HG02610 (cell line): ENCODE measurements around the gene SLC25A26.

ENCODE experiments used
- ATAC-seq: cut with Tn5 transposase; IDR thresholded peaks from one replicate; pipeline ENCODE4 v1.9.1; 2021; ENCODE audit warnings: mild to moderate bottlenecking, moderate library complexity; ENCODE audit not compliant: unreplicated experiment

The SLC25A26 gene, protein sequence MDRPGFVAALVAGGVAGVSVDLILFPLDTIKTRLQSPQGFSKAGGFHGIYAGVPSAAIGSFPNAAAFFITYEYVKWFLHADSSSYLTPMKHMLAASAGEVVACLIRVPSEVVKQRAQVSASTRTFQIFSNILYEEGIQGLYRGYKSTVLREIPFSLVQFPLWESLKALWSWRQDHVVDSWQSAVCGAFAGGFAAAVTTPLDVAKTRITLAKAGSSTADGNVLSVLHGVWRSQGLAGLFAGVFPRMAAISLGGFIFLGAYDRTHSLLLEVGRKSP

DNA sequence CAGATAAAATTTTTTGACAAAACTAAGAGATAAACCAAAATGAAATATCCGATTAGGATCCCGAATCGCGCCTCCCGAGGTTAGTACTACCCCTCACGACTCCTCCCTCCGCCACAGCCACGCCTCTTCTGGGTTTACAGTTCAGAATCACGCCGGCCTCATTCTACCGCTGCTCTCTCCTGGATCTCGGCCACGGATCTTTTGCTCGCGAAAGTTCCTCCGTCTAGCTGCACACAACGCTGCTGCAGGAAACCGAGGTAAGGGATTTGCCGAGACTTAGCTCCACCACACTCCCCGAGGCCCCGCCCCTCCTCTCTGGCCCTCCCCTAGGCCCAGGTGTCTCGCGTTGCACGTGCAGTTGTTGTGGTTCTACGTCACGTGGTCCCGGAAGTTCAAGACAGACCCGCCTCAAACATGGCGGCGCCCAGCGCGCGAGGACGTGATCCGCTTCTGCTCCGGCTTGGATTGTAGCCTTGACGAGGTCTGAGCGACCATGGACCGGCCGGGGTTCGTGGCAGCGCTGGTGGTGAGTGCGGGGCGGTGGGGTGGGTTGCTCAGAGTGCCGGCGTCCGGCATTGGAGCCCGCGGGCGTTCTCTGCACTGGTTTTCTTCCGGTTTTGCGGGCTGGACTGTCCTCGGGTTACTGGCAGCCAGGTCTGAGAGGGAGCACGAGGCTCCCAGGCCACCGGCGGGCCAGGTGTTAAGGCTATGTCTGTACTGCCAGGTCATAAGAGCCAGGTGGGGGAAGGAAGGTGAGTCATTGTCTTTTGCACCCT, at the start of gene SLC25A26:
Gene SLC25A26, plus strand, starts transcription at position 400 of the 776 bp plus-strand sequence. Its CDS starts 94 bp downstream, at position 494.
- ATAC-seq = peak; percentile 99

DNA sequence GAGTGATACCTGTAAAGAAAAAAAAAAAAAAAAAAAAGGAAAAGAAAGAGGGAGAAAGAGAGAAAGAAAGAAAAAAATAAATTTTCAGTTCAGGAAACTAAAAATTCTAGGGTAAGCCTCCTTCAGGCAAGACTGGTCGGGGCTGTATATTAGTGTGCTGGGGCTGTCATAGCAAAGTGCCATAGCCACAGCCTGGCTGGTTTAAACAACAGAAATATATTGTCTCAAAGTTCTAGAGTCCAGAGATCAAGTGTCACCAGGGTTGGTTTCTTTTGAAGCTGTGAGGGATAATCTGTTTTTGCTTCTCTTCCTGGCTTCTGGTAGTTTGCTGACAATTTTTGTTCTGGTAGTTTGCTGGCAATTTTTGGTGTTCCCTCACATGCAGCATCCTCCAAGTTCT, 48.4 kb upstream of the SLC25A26 start:
- ATAC-seq = no peak

DNA sequence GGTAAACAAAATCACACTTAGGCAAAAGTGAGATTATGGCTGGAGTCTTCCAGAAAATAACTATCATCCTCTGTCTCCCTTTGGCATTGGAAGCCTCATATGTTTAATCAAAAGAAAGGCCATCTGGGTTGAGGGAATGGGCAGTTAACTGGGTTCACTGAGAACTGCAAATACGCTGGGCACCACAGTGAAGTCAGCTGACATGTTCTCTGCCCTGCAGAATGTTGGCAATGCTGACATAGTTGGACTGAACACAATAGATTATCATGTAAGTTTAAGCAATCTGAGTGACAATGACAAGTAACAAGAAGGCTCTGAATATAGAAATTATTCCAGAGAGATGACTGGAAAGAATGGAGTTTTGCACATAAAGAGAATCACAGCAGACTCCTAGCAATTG, 43.8 kb upstream of the SLC25A26 start:
- no peak for ATAC-seq

DNA sequence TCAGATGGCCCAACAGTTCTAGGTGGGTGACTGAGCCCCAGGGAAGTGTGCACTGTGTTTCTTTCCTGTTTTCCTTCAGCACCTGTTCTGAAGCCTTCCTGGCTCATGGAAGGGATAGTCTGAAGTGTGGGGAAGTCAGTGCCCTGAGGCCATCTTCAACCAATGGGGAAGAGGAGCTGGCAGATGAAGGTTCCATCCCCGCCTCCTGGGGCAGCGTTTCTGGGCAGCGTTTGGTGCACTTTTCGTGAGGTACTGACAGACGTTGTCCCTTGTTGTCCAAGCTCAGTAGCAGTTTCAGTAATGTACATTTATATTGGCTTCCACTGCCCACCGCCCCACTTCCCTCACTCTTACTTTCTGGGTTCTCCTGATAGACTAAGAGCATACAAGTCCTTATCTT, 42.6 kb upstream of the SLC25A26 start:
- no peak for ATAC-seq

DNA sequence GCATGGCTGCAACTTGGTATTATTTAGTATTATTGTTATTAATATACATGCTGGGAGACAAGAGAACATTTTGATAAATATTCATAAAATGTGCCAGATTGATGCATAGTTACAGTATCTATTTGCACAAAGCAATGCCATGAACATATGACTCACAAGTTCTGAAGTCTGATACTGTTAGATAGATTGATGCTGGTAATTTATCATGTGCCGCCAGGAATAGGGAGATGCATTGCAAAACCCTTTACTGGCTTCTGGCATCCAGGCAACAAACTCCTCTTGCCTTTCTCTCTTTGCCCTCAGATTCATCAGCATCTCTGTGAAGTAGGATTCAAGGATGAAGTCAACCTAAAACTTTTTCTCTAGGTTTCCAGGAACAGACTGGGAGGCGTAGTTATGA, 41.0 kb upstream of the SLC25A26 start:
- ATAC-seq = no peak

DNA sequence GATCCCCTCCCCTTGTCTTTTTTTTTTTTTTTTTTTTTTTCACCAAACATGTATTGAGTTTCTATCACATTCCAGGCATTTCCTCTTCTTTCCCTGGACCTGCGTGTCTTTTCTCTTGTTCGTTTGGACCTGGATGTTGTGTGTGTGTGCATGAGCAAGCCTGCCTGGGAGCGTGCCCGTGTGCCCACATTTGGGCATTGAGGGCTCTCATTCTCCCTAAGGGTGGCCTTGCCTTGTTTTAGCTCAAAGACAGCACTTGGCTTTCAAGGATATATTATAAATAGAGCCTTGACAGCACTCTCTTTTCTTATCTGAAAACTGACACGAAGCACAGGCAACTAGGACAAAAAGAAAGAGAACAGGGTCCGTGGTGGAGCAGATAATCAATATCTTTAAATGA, 39.0 kb upstream of the SLC25A26 start:
- ATAC-seq = no peak

DNA sequence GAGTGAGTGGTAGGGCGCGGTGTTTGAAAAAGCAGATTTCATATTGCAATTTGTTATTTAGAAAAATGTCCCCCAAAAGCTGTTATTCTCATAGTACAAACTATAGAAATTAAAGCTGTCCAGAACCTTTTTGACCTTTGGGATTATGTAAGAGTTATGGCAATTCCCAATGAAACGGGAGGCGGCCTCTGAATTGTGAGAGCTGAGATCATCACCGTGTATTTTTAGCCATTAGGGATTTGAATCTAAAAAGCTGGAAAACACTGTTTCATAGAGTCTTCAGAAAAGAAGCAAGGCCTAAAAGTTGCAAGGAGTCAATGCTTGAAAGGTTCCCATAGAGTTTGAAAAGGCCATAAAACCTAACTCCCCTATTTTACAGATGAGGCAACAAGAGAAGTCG, 38.6 kb upstream of the SLC25A26 start:
- ATAC-seq = no peak

DNA sequence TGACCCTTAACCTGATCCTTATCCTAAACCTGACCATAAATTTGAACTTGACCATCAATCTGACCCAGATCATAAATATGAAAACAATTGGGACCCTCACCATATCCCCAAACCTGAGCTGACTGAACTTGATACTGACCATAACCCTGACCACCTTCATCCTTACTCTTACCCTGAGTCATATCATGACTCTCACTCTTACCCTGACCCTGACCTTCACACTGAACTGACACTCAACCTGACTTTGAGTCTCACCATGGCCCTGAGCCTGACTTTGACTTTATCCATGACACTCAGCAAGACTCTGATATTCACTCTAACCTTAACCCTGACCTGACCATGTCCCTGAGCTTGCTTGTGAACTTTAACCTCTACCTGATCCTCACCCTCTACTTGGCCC, 34.3 kb upstream of the SLC25A26 start:
- no peak for ATAC-seq

DNA sequence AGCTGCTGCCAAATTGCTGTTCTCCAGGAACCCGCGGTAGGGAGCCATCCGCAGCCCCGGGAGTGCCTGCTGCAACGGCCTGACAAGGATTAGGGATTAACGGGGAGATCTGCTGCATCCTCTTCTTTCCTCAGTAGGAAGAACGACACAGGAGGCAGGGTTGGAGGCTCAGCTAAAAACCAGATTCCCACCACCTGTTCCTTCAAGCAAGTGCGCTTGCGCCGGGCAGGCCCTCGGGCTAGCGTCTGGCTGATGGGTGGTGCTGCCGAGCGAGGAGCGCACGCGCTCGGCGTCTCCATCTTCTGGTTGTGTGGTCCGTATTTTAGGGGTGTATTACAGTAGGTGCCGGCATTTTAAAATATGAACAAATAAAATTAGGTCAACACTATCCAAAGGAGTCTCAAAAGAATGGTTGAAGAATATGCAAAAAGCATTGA, 25.4 kb upstream of the SLC25A26 start:
- no peak for ATAC-seq

DNA sequence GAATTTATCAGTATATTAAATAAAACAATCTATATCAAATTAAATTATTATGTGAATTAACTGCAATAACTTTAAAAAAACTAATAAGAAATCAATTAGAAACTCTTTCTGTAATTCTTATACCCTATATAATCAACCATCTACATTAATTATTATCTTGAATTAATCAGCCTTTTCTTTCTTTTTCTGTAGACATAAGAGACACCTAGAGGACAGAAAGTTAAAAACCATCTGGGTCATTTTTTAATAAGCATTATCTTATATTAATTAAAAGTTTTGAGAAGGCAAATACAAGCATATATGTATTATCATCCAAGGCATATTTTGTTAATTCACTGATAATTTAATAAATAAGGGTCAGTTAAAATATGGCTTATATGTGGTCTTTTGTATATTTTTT, 24.2 kb upstream of the SLC25A26 start:
- no peak for ATAC-seq

DNA sequence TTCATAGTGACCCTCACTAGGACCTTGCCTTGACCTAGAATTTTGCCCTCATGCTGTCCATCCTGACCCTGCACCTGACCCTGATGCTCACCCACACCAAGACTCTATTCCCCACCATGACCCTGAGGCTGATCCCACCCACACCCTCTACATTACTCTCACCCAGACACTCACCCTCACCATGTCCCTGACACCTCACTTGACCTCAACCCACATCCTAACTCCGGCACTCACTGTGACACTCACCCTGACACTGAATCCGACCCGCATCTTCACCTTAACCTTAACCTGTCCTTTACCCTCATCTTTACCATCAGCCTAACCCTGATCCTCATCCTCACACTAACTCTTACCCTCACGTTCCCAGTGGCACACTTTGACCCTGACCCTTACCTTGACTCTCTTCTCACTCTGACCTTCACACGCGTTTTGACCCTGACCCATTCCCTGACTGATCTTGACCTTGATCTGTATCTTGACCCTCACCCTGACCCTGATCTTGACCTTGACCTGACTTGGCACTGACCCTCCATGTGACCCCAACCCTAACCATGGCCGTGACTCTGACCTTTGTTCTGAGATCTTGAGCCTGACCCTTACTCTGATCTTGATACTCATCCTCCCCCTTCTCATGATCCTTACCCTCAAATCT, 22.2 kb upstream of the SLC25A26 start:
- ATAC-seq = no peak

DNA sequence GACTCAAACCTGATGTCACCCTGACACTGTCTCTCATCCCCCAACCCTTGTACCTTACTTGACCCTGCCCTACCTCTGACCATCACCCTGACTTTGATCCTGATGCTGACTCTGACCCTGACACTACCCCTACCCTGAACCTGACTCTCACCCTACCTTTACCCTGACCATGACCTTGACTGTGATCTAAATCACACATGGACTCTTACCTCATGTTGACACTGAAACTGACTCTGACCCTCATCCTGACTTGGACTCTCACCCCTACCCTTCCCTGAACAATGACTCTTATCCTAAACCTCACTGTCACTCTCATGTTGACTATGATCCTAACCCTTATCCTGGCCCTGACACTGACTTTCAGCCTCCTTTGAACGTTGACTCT, 21.7 kb upstream of the SLC25A26 start:
- ATAC-seq = no peak

DNA sequence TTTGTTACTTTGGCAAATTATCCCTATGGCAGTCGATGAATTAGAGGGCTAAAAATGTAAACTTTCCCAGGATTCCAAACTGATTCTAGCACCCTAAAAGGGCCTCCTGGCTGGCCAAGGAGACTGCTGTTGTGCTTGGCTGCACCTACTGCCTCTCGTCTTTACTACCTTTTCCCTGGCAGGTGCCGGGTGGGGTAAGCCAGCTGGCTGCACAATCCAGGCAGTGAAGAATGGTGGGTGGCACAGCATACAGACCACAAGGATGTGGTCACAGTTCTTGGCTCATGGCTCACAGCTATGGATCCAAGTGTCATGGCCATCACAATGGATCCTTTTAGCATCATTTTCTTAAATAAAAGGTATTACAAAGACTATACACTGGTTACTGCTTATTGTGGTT, 20.7 kb upstream of the SLC25A26 start:
- ATAC-seq = no peak

DNA sequence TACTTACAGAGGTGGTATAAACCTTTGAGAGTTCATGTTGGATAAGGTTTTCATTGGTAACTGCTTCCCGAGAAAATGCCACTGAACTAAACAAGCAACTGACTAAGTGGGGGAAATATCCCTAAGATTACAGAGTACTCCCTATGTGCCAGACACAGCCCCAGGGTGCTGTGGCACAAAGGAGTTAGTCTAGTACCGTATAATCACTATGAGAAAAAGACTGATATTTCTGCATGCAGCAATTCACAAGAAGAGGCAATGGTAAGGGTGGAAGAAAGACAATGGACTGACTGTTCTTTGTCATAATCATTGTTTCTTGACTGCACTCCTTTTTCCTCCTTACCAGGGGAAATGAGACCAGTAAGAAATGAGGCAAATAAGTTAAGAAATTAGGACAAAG, 20.0 kb upstream of the SLC25A26 start:
- no peak for ATAC-seq

DNA sequence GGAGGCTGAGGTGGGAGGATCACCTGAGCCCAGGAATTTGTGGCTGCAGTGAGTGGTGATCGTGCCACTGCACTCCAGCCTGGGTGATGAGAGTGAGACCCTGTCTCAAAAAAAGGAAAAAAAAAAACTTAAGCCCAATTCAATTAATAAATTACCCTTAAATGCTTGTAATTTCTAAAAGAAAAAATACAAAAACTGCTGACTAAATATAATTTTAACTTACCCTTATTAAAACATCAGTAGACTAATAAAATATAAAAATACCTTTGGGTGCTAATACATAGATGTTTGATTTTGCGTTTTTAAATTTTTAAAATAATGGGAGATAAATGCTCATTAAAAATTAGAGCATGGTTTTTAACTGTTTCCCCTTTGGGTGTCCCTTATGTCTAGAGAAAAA, 17.5 kb upstream of the SLC25A26 start:
- ATAC-seq = no peak

DNA sequence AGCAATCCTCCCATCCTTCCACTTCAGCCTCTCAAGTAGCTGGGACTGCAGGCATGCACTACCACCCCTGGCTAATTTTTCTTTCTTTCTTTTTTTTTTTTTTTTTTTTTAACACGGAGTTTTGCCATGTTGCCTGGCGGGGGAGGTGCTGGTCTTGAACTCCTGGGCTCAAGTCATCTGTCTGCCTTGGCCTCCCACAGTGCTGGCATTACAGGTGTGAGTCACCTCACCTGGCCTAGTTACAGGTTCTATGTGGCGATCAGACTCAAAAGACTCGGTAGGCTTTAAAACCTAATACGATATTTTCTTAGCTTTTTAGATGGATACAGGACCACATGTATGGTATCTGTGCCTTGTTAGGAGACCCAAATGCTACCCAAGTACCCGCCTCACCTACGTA, 14.0 kb upstream of the SLC25A26 start:
- ATAC-seq = no peak

DNA sequence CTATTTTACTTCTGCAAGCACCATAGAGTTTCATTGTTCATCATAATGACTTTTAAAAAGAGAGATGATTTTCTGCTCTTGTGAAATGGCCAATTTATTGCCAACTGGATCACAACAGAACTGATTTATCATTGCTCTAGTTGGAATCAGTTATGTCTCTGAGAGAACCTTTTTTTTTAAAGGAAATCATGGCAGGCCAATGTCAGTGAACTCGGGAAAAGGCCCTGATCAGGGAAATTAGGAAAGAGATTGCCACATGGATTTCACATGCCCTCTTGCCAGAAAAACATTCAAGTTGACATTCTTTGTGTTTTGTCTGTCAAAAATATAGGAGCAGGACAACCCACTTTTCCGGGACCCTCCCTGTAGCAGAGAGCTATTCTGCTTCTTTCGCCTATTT, 12.6 kb upstream of the SLC25A26 start:
- ATAC-seq = no peak

DNA sequence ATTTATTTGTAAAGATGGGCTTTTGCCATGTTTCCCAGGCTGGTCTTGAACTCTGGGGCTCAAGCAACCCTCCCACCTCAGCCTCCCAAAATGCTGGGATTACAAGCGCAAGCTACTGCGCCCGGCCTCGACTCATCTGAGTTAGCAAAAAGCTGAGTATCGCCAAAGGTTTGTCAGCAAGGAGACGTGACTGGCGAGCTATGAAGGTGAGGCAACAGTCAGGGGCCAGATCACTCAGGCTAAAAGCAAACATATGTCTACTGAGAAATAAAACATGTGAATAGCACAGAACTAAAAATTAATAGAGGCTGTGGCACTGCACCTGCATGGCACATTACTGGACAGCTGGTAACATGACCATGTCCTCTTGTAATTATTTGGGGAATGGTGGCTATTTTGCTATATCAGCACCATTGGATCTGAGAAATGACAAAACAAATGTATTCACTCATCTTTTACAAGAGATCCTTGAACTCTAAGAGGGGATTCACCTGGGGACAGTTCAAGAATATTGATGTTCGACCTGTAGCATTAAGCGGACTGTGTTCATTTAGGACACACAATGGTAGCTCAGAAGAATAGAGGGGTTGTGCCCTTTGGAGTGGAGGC, 10.0 kb upstream of the SLC25A26 start:
- no peak for ATAC-seq

DNA sequence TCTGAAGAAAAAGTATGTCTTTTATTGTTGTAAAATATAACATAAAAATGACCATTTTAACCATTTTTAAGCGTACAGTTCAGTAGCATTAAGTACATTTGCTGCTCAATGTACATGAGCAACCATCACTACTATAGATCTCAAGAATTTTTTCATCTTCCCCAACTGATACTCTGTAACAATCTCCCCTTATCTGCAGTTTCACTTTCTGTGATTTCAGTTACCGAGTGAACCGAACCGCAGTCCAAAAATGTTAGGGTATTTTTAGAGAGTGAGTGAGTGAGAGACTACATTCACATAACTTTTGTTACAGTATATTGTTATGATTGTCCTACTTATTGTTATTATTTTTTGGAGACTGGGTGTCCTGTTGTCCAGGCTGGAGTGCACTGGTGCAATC, 9.0 kb upstream of the SLC25A26 start:
- ATAC-seq = peak; percentile 65

DNA sequence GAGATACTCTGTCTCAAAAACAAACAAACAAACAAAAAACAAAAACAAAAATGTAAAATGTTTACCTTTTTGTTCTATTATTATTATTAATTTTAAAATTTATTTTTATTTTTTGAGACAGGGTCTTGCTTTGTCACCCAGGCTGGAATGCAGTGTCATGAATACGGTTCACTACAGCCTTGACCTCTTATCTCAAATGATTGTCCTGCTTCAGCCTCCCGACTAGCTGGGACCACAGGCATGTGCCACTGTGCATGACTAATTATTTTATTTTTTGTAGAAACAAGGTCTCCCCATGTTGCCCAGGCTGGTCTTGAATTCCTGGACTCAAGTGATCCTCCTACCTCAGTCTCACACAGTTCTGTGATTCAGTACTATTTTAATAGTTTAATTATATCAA, 5.7 kb upstream of the SLC25A26 start:
- ATAC-seq = no peak

DNA sequence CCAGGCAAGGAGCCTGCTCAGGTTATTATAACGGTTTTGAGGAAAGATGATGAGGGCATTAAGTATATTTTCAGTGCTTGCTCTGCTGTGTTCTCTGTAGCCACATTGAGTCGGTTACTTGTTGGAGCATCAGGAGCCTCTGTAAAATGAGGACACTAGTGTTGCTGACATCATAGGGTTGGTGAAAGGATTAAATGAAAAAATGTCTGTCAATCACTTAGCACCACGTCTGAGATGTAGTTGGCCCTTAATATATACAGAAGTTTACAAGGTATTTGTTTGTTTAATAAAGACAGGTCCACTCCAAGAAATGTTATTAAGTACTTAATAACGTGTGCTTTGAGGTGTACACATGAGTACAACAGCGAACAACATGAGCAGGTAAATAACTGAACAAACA, 735 bp upstream of the SLC25A26 start:
- ATAC-seq = no peak

DNA sequence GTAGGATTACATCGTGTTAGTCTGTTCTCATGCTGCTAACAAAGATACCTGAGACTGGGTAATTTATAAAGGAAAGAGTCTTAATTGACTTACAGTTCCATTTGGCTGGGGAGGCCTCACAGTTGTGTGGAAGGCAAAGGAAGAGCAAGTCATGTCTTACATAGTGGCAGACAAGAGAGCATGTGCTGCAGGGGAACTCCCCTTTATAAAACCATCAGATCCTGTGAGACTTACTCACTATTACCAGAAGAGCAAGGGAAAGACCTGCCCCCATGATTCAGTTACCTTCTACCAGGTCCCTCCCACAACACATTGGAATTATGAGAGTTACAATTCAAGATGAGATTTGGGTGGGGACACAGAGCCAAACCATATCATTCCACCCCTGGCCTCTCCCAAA, 3.4 kb downstream of the SLC25A26 start:
- ATAC-seq = no peak
